ENCODE results near the gene ITK.
"Not testable (repeated sequence)": the region's sequence is repeated elsewhere in the genome, so short reads cannot be mapped to it uniquely, and the experiment has no call there.

The ITK gene

GRCh38 chr5:157167214-157167621, 13.4 kb upstream of the ITK start:
- no peak overlapping the region for H3K4me3 ChIP-seq (ENCODE audit: low read depth, low read length)

- no peak overlapping the region for H3K4me3 ChIP-seq (ENCODE audit: low read depth, low read length)
Observed at GRCh38 chr5:157168286-157168685, 12.4 kb upstream of the ITK start.

- H3K4me3 ChIP-seq (ENCODE audit: low read depth, low read length) = no peak overlapping the region
Observed at GRCh38 chr5:157172403-157172802, 8.2 kb upstream of the ITK start.

- no peak overlapping the region for H3K4me3 ChIP-seq (ENCODE audit: low read depth, low read length)
Observed at GRCh38 chr5:157175071-157175612, 5.5 kb upstream of the ITK start.

GRCh38 chr5:157177953-157178352, 2.7 kb upstream of the ITK start:
- no peak overlapping the region for H3K4me3 ChIP-seq (ENCODE audit: low read depth, low read length)

GRCh38 chr5:157178966-157179365, 1.7 kb upstream of the ITK start:
- H3K4me3 ChIP-seq (ENCODE audit: low read depth, low read length) = no peak overlapping the region

GRCh38 chr5:157182143-157182757, 1.6 kb downstream of the ITK start:
- H3K4me3 ChIP-seq (ENCODE audit: low read depth, low read length) = no peak overlapping the region

- H3K4me3 ChIP-seq (ENCODE audit: low read depth, low read length) = no peak overlapping the region
Observed at GRCh38 chr5:157184117-157184670, 3.6 kb downstream of the ITK start.

GRCh38 chr5:157185122-157185521, 4.5 kb downstream of the ITK start:
- not testable (repeated sequence) for H3K4me3 ChIP-seq (ENCODE audit: low read depth, low read length)

- no peak overlapping the region for H3K4me3 ChIP-seq (ENCODE audit: low read depth, low read length)
Observed at GRCh38 chr5:157186309-157187045, 5.8 kb downstream of the ITK start.

- H3K4me3 ChIP-seq (ENCODE audit: low read depth, low read length) = no peak overlapping the region
Observed at GRCh38 chr5:157187046-157187754, 6.6 kb downstream of the ITK start.

GRCh38 chr5:157188270-157188669, 7.6 kb downstream of the ITK start:
- H3K4me3 ChIP-seq (ENCODE audit: low read depth, low read length) = no peak overlapping the region

GRCh38 chr5:157189223-157189622, 8.6 kb downstream of the ITK start:
- H3K4me3 ChIP-seq (ENCODE audit: low read depth, low read length) = no peak overlapping the region

GRCh38 chr5:157193699-157194424, 13.2 kb downstream of the ITK start:
- H3K4me3 ChIP-seq (ENCODE audit: low read depth, low read length) = no peak overlapping the region

- H3K4me3 ChIP-seq (ENCODE audit: low read depth, low read length) = no peak overlapping the region
Observed at GRCh38 chr5:157196045-157196444, 15.4 kb downstream of the ITK start.

- no peak overlapping the region for H3K4me3 ChIP-seq (ENCODE audit: low read depth, low read length)
Observed at GRCh38 chr5:157197086-157197485, 16.4 kb downstream of the ITK start.

- H3K4me3 ChIP-seq (ENCODE audit: low read depth, low read length) = no peak overlapping the region
Observed at GRCh38 chr5:157198277-157198986, 17.8 kb downstream of the ITK start.

GRCh38 chr5:157201857-157202256, 21.2 kb downstream of the ITK start:
- H3K4me3 ChIP-seq (ENCODE audit: low read depth, low read length) = no peak overlapping the region

GRCh38 chr5:157203417-157203816, 22.8 kb downstream of the ITK start:
- H3K4me3 ChIP-seq (ENCODE audit: low read depth, low read length) = no peak overlapping the region

- no peak overlapping the region for H3K4me3 ChIP-seq (ENCODE audit: low read depth, low read length)
Observed at GRCh38 chr5:157204765-157205164, 24.1 kb downstream of the ITK start.

Data from iPS-11a (cell line).